HUES64 (cell line): ENCODE data around the gene NUFIP1.
"Not testable (repeated sequence)": the region's sequence is repeated elsewhere in the genome, so short reads cannot be mapped to it uniquely, and the experiment has no call there.

ENCODE experiments used
- H3K27ac ChIP-seq: 2 replicates; pipeline ENCODE4 v1.7.0; 2013; ENCODE audit warnings: low read depth, low read length, inconsistent platforms
- H3K27me3 ChIP-seq: 2 replicates; pipeline ENCODE4 v1.6.1; 2013; ENCODE audit warnings: mild to moderate bottlenecking, low read length; ENCODE audit not compliant: insufficient read depth
- H3K36me3 ChIP-seq: 2 replicates; pipeline ENCODE4 v1.6.1; 2013; ENCODE audit warnings: mild to moderate bottlenecking, low read length; ENCODE audit not compliant: insufficient read depth
- H3K4me1 ChIP-seq: 2 replicates; pipeline ENCODE4 v1.6.1; 2013; ENCODE audit warnings: mild to moderate bottlenecking, low read length, moderate library complexity; ENCODE audit not compliant: insufficient read depth
- H3K4me3 ChIP-seq: 2 replicates; pipeline ENCODE4 v1.5.1; 2013; ENCODE audit warnings: mild to moderate bottlenecking, low read length, moderate library complexity
- H3K9ac ChIP-seq: 2 replicates; pipeline ENCODE4 v1.6.1; 2013; ENCODE audit warnings: mild to moderate bottlenecking, low read depth, low read length
- H3K9me3 ChIP-seq: 2 replicates; pipeline ENCODE4 v1.6.1; 2013; ENCODE audit warnings: low read depth, low read length; ENCODE audit not compliant: insufficient read depth
- WGBS: fragments of 150-250, 120-280 bp; methylation state at CpG from one replicate; pipeline ENCODE4 v1.1.7; 2013; ENCODE audit warnings: missing lambda C conversion rate; 5-methylcytosine and 5-hydroxymethylcytosine counted together

Gene NUFIP1

DNA sequence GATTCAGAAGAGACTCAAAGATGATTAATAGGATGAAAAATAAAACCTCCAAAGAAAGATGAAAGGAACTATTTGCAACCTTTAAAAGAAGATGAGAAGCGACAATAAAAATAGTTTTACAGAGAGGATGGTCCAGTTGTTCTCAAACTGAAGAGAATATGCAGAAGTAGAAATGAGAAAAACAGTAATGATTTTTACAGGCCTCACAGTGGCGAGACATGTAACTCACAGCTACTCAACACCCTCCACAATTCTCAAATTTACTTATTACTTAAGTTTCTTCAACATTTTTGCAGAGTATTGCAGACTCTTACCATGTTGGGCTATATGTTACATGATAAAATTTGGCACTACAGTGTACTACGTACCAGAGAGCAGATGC is 20.8 kb downstream of the NUFIP1 start:
- H3K27ac ChIP-seq, result no peak overlapping the region
- WGBS, result 93% methylated on average over 3 of the region's 3 CpGs
- no peak overlapping the region for H3K9ac ChIP-seq
- H3K36me3 ChIP-seq, result peaks cover 62% of the 10 kb centered on the region
- no peaks in the 10 kb centered on the region for H3K27me3 ChIP-seq
- peaks cover 13% of the 10 kb centered on the region; the same call in 1 of the 2 replicates for H3K9me3 ChIP-seq
- no peak overlapping the region for H3K4me3 ChIP-seq
- H3K4me1 ChIP-seq, result peaks cover 4% of the 10 kb centered on the region

GRCh38 chr13:44967704-44968433 is 21.4 kb downstream of the NUFIP1 start:
- WGBS, result 95% methylated on average over 3 of the region's 3 CpGs
- Histone ChIP-seq H3K36me3 (peaks cover 63% of the 10 kb centered on the region), H3K4me3 (no peak overlapping the region), H3K27ac (no peak overlapping the region), H3K9me3 (peaks cover 18% of the 10 kb centered on the region), H3K27me3 (no peaks in the 10 kb centered on the region), H3K4me1 (peaks cover 4% of the 10 kb centered on the region), H3K9ac (no peak overlapping the region)

DNA sequence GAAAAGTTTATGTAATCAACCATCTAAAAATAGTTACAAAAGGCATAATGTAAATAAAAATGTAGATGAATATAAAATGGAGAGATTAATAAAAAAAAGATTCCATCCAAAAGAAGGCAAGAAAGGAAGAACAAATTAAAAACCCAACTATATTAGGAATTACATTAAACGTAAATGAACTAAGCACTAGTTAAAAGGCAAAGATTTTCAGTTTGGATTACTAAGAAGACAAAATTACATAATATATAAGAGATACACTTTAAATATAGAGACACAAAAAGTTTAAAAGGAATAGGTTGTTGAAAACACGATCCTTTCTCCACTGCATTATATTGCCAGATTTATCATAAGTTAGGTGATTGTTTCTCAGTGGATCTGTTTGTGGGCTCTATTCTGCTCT is 27.3 kb downstream of the NUFIP1 start:
- Histone ChIP-seq H3K27ac (no peak overlapping the region), H3K4me1 (no peaks in the 10 kb centered on the region), H3K9me3 (peaks cover 31% of the 10 kb centered on the region), H3K4me3 (no peak overlapping the region), H3K36me3 (peaks cover 76% of the 10 kb centered on the region), H3K27me3 (no peaks in the 10 kb centered on the region), H3K9ac (no peak overlapping the region)
- WGBS, result no CpG with 5 or more reads among the region's 2 CpGs

- Histone ChIP-seq H3K27me3 (no peaks in the 10 kb centered on the region), H3K9ac (no peak overlapping the region), H3K27ac (no peak overlapping the region), H3K9me3 (no peaks in the 10 kb centered on the region), H3K36me3 (peaks cover 37% of the 10 kb centered on the region), H3K4me3 (no peak overlapping the region), H3K4me1 (no peaks in the 10 kb centered on the region)
- WGBS, result 97% methylated on average over 3 of the region's 3 CpGs
Observed at GRCh38 chr13:44955406-44955805, 33.9 kb downstream of the NUFIP1 start.

- Histone ChIP-seq H3K9ac (no peak overlapping the region), H3K27ac (no peak overlapping the region)
- WGBS, result 98% methylated on average over 7 of the region's 7 CpGs
Observed at GRCh38 chr13:44954224-44954623, 35.0 kb downstream of the NUFIP1 start.

GRCh38 chr13:44952671-44953070 is 36.6 kb downstream of the NUFIP1 start:
- no peaks in the 10 kb centered on the region for H3K9me3 ChIP-seq
- 93% methylated on average over 2 of the region's 2 CpGs for WGBS
- no peaks in the 10 kb centered on the region for H3K4me1 ChIP-seq
- no peak overlapping the region for H3K27ac ChIP-seq
- H3K27me3 ChIP-seq, result no peaks in the 10 kb centered on the region
- peaks cover 35% of the 10 kb centered on the region for H3K36me3 ChIP-seq
- H3K4me3 ChIP-seq, result no peak overlapping the region
- no peak overlapping the region for H3K9ac ChIP-seq

More at GRCh38 chr13:44954224-44954623, 35.0 kb downstream of the NUFIP1 start:
- peaks cover 44% of the 10 kb centered on the region for H3K36me3 ChIP-seq
- H3K4me3 ChIP-seq, result no peak overlapping the region
- no peaks in the 10 kb centered on the region for H3K4me1 ChIP-seq
- no peaks in the 10 kb centered on the region for H3K27me3 ChIP-seq
- no peaks in the 10 kb centered on the region for H3K9me3 ChIP-seq

DNA sequence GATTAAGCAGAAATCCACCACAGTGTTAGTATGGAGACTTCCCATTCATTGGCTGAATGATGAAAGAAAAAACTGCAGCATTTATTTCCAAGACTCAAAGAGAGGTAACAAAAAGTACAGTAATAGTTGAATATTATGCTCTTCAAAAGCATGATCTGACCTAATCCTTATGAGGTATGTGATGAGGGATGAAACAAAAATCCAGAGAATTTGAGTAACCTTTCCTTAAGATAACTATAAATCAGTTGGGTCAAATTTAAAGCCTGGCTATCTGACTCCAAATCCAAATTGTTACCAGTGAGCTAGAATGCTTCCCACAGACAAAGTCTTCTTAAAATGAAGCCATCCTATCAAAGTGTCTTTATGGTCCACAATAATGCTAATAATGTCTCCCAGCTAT is 38.1 kb downstream of the NUFIP1 start:
- Histone ChIP-seq H3K36me3 (peaks cover 30% of the 10 kb centered on the region), H3K9me3 (no peaks in the 10 kb centered on the region), H3K27me3 (no peaks in the 10 kb centered on the region), H3K4me3 (no peak overlapping the region), H3K9ac (no peak overlapping the region), H3K27ac (no peak overlapping the region), H3K4me1 (no peaks in the 10 kb centered on the region)

DNA sequence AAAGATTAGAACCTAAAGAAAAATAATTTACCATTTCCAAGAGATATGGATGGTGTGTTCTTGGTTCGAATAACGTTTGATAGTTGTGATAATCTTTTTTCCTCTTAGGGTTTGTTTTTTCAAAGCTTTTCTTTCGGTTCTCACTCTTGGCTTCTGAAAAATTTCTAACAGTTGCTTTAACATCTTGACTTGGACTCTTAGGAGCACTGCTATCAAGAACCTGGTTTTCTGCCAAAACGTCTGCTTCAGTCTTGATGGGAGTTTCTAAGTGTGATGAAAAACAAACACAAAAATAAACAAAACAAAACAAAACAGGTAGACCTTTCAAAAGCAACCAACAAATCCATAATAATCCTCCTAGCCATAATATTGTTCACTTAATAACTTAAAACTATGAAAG is 45.9 kb downstream of the NUFIP1 start:
- not testable (repeated sequence) for H3K27me3 ChIP-seq, H3K27ac ChIP-seq, H3K4me1 ChIP-seq, H3K9ac ChIP-seq, H3K4me3 ChIP-seq, H3K9me3 ChIP-seq
- peaks cover 34% of the 10 kb centered on the region for H3K36me3 ChIP-seq
- 96% methylated on average over 4 of the region's 4 CpGs for WGBS

DNA sequence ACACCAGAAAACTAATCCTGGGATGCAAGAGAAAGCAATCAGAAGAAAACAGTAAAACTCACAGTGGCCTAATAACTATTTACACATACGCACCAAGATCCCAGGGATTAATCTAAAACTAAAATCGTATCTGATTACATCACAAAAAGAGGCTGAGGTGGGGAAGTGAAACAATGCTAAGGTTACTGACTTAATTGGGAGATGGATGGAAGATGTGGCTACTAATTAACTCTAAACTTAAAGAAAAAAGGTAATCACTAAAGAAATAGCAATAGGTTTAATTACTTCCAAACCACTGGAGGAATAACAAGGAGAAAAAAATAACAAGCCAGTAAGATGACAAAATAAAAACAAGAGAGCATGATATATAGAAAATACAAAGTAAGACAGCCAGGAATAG is 50.4 kb downstream of the NUFIP1 start:
- peaks cover 33% of the 10 kb centered on the region for H3K36me3 ChIP-seq
- H3K9me3 ChIP-seq, result no peaks in the 10 kb centered on the region
- H3K4me3 ChIP-seq, result no peak overlapping the region
- WGBS, result no CpG with 5 or more reads among the region's 2 CpGs
- H3K27ac ChIP-seq, result no peak overlapping the region
- no peak overlapping the region for H3K9ac ChIP-seq
- H3K27me3 ChIP-seq, result no peaks in the 10 kb centered on the region
- H3K4me1 ChIP-seq, result no peaks in the 10 kb centered on the region

GRCh38 chr13:44936246-44936645 is 53.0 kb downstream of the NUFIP1 start:
- H3K27me3 ChIP-seq, result no peaks in the 10 kb centered on the region
- H3K4me1 ChIP-seq, result peaks cover 4% of the 10 kb centered on the region; the same call in 1 of the 2 replicates
- H3K9me3 ChIP-seq, result no peaks in the 10 kb centered on the region
- H3K4me3 ChIP-seq, result no peak overlapping the region
- H3K27ac ChIP-seq, result no peak overlapping the region
- WGBS, result 96% methylated on average over 1 of the region's 1 CpG
- peaks cover 11% of the 10 kb centered on the region for H3K36me3 ChIP-seq
- no peak overlapping the region for H3K9ac ChIP-seq

- 0% methylated on average over 1 of the region's 1 CpG for WGBS
- H3K4me3 ChIP-seq, result no peak overlapping the region
Observed at GRCh38 chr13:44934724-44935123, 54.5 kb downstream of the NUFIP1 start.

GRCh38 chr13:44932850-44933251 is 56.4 kb downstream of the NUFIP1 start:
- Histone ChIP-seq H3K4me1 (peaks cover 8% of the 10 kb centered on the region; the same call in 1 of the 2 replicates), H3K9me3 (no peaks in the 10 kb centered on the region), H3K27ac (no peak overlapping the region), H3K36me3 (no peaks in the 10 kb centered on the region), H3K4me3 (no peak overlapping the region), H3K27me3 (no peaks in the 10 kb centered on the region), H3K9ac (no peak overlapping the region)
- WGBS, result 87% methylated on average over 7 of the region's 7 CpGs

More at GRCh38 chr13:44934724-44935123, 54.5 kb downstream of the NUFIP1 start:
- Histone ChIP-seq H3K27ac (no peak overlapping the region), H3K9ac (no peak overlapping the region), H3K4me1 (peaks cover 8% of the 10 kb centered on the region; the same call in 1 of the 2 replicates), H3K36me3 (no peaks in the 10 kb centered on the region), H3K9me3 (no peaks in the 10 kb centered on the region), H3K27me3 (no peaks in the 10 kb centered on the region)
